ENCODE results near the gene ZIC5.
"Not testable (repeated sequence)": the region's sequence is repeated elsewhere in the genome, so short reads cannot be mapped to it uniquely, and the experiment has no call there.

Gene ZIC5

GRCh38 chr13:99959540-99960230 is 11.9 kb downstream of the ZIC5 start:
- DNase-seq (ENCODE audit: low read depth): no peak

- DNase-seq (ENCODE audit: low read depth): no peak
Observed at GRCh38 chr13:99959127-99959539, 12.4 kb downstream of the ZIC5 start.

DNA sequence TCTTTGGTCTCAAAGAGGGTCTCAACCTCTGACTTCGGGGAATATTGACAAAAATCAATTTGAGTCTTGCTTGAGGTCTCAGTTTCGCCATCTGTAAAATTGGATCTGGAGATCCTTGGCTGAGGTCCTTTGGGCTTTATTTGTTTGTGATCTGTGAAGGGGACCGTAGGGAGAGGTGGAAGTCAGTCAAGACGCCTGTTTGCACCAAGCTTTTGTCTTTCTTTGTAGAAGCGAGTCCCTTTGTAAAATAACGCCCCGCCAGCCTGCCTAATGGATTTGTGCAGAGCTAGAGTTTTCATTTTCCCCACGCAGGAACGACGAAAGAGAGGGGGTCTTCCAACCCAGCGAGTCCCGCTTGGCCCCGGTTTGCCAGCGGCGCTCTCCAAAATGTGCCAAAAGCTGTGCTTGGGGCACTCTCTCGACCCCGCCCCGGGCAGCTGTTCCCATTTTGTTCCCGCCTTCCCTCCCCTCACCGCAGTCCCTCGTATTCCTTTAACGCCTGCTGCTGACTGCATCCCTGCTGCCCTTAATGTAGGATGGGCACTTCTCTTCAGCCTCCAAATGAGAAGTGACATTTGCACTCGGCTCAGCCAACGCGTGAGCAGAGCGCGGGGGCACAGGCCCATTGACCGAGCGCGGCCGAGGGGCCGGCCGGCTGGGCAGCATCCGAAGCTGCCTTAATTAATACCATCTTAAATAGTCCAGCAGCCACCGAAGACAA is 13.0 kb downstream of the ZIC5 start:
- no peak for DNase-seq (ENCODE audit: low read depth)

GRCh38 chr13:99956473-99957349 is 14.9 kb downstream of the ZIC5 start:
- no peak for DNase-seq (ENCODE audit: low read depth)

GRCh38 chr13:99955747-99956472 is 15.7 kb downstream of the ZIC5 start:
- no peak for DNase-seq (ENCODE audit: low read depth)

DNA sequence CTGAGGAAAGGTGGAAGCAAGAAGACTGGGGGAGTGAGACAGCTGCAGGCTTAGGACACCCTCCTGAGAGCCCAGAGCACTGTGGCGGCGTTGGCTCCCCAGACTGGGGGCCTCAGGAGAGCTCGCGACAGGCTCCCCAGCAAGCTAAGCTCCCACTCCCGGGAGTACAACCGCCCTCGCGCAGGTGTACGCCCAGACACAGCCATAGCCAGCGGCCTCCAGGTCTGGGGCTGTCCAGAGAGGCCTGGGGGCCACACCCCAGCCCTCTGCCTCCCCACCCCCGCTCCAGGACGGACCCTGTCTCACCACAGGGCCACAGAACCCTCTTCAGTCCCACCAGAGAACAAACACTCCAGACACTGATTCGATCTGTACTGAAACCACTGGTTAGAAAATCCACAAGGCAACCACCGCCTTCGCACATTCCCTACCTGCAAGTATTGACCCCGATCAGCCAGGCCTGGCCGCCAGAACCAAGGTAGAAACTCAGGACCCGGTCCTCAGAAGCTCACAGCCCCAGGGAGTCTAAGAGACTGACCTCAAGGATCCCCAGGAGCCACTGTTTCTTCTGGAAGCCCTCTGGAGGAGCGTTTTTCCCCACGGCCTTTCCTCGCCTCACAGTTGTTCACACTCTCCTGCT is 16.3 kb downstream of the ZIC5 start:
- no peak for DNase-seq (ENCODE audit: low read depth)

GRCh38 chr13:99953138-99953755 is 18.3 kb downstream of the ZIC5 start:
- DNase-seq (ENCODE audit: low read depth): no peak

- DNase-seq (ENCODE audit: low read depth): not testable (repeated sequence)
Observed at GRCh38 chr13:99951666-99952065, 19.9 kb downstream of the ZIC5 start.

- DNase-seq (ENCODE audit: low read depth): no peak
Observed at GRCh38 chr13:99949679-99950413, 21.7 kb downstream of the ZIC5 start.

- no peak for DNase-seq (ENCODE audit: low read depth)
Observed at GRCh38 chr13:99948907-99949678, 22.5 kb downstream of the ZIC5 start.

DNA sequence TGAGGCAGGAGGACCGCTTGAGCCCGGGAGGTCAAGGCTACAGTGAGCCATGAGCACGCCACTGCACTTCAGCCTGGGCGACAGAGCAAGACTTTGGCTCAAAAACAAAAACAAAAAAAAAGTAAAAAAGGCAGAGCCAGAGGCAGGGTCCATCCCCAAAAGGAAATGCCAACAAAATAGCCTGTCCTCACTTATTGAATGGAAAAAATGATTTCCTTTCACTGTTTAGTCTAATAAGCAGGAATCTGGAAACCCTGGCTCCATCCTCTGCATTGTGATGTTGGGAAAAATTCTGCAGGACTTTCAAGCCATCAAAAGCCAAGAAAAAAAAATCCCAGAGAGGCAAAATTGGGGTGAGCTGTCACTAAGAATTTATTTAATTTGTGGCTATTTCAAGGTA is 23.2 kb downstream of the ZIC5 start:
- DNase-seq (ENCODE audit: low read depth): no peak

DNA sequence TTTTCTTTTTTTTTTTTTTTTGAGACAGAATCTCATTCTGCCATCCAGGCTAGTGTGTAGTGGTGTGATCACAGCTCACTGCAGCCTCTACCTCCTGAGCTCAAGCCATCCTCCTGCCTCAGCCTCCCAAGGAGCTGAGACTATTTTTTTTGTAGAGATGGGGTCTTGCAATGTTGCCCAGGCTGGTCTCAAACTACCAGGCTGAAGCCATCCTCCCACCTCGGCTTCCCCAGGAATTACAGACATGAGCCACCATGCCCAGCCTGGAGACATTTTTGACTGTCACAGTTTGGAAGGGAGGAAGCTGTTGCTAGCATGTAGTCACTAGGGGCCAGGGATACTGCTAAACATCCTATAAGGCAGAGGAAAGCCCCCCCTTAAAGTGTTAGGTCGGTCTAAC is 23.9 kb downstream of the ZIC5 start:
- no peak for DNase-seq (ENCODE audit: low read depth)

DNA sequence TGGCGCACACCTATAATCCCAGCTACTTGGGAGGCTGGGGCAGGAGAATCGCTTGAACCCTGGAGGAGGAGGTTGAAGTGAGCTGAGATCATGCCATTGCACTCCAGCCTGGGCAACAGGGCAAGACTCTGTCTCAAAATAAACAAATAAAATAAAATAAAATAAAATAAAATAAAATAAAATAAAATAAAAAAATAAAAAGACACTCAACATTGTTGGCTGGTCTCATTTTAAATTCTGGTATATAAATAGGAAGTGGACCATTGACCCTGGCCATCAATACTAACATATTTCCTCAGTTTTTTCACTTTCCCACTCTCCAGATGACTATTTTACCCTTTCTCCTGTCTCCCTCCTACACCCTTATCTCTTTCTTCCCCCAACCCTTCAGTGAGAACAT is 26.1 kb downstream of the ZIC5 start:
- not testable (repeated sequence) for DNase-seq (ENCODE audit: low read depth)

GRCh38 chr13:99944606-99945005 is 27.0 kb downstream of the ZIC5 start:
- DNase-seq (ENCODE audit: low read depth): no peak

- no peak for DNase-seq (ENCODE audit: low read depth)
Observed at GRCh38 chr13:99944102-99944501, 27.5 kb downstream of the ZIC5 start.

DNA sequence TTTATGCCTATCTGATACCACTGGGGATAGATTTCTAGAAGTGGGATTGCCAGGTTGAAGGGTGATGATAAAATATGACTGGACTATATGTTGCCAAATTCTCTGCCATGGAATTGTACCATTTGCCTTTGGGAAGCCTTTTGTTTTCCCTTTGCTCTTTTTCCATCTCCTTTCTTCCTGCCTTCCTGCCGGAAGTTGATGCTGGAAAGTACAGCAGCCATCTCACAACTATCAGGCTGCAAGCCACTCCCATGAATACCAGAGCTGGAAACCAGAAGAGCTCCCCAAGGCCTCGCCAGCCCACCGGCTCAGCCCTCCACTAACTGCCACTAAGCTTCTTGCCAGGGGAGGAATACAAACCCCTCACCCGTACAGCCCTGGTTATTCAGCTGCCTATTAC is 29.7 kb downstream of the ZIC5 start:
- DNase-seq (ENCODE audit: low read depth): no peak

- no peak for DNase-seq (ENCODE audit: low read depth)
Observed at GRCh38 chr13:99941086-99941485, 30.5 kb downstream of the ZIC5 start.

DNA sequence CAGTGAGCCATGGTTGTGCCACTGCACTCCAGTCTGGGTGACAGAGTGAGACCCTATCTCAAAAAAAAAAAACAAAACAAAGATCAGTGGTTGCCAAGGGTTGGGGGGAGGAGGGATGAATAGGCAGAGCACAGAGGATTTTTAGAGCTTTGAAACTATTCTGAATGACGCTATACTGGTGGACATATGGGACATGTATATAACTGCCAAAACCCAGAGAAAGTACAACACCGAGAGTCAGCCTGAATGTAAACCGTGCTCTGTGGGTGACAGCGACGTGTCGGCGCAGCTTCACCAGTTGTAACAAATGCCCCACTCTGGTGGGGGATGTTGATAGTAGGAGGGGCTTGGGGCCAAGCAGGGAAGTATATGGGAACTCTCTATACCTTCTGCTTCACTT is 32.9 kb downstream of the ZIC5 start:
- DNase-seq (ENCODE audit: low read depth): no peak

DNA sequence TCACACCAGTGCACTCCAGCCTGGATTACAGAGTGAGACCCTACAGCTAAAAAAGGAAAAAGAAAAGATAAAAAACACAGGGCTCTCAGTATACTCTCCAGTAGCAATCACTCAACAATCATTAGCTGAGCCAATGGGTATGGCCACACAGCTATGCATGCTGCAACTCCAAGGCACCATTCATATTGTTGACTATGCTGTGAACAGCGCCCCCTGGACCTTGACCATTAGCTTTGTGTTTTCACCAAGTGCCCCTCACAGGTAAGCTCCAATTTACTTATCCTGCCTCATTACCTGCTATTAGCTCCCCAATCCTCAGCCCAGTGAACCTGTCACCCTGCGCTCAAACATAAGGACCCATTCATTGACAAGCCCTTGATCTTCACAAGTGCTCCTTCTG is 35.8 kb downstream of the ZIC5 start:
- DNase-seq (ENCODE audit: low read depth): no peak

DNA sequence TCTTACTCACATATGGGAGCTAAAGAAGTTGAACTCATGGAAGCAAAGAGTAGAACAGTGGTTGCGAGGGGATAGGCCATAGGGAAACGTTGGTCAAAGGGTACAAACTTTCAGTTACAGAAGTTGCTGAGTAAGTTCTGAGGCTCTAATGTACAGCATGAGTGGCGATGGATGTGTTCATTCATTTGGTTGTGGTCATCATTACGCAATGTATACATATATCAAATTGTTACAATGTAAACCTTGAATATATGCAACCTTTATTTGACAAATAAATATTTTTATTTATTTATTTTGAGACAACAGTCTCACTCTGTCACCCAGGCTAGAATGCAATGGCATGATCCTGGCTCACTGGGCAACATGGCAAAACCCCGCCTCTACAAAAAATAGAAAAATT is 38.7 kb downstream of the ZIC5 start:
- no peak for DNase-seq (ENCODE audit: low read depth)
